ENCODE measurements around the gene FOXD4L5. TPM values are rescaled to one million over a fixed set of nuclear protein-coding genes. Genes with fewer than 3 reads are reported as not detected.
"Not testable (repeated sequence)": the region's sequence is repeated elsewhere in the genome, so short reads cannot be mapped to it uniquely, and the experiment has no call there.

FOXD4L5 gene
- total RNA-seq (under 1 TPM in 1 of 10 donors, not detected in 9; 0.07 TPM), polyA plus RNA-seq (under 1 TPM in 1 of 2 donors, not detected in 1; 0.01 TPM)
- long read RNA-seq, donor 1, result 0 reads
- long read RNA-seq, donor 2, result 0 reads
- long read RNA-seq, donor 3, result 0 reads

DNA sequence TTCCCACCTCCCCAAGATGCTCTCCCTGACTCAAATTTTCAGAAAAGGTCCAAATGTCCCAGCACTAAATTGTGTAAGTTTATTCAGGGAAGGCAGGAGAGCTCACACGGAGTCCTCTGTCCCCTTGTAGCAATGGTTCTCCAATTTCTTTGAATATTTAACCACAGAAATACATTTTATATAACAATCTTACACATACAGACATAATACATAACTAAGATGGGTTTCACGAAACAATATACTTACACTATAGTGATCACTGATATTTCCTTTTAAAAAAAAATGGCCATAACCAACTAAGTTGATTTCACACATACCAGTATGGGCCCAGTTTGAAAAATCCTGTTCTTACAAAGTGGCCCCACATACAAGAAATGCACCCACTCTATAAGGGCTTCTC lies at the start of gene FOXD4L5:
Gene FOXD4L5, minus strand, starts transcription at position 101 of the 400 bp plus-strand sequence. CDS start 832 bp downstream, outside the sequence.
- 93 to 94% methylated on average over 1 of the region's 2 CpGs for WGBS, 2 donors

DNA sequence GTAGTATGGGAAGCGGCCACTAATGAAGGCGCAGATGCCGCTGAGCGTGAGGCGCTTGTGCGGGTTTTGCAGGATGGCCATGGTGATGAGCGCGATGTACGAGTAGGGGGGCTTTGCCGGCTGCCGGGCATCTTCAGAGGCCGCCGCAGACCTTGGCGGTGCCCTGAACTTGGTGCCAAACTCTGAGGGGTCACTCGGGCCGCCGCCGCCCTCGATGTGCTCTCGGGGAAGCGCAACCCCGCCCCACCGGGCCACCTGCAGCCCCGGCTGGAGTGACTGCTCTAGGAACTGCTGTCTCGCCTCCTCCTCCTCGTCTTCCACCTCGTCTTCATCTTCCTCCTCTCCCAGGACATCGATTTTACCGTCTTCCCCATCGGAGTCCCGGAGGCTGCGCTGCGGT lies 1.1 kb downstream of the FOXD4L5 start:
- H3K4me1 ChIP-seq; H3K27ac ChIP-seq; ATAC-seq; H3K27me3 ChIP-seq; intact Hi-C loops (cut with DNase I); H3K9me3 ChIP-seq; H3K4me3 ChIP-seq; H3K36me3 ChIP-seq: not testable (repeated sequence)
- peak in 1 of 2 donors; percentile 1 for DNase-seq
- 8 to 20% methylated on average over 5 to 11 of the region's 33 CpGs for WGBS, 2 donors

More for the DNA sequence above, at the start of gene FOXD4L5:
- H3K9me3 ChIP-seq; H3K27me3 ChIP-seq; H3K36me3 ChIP-seq; H3K4me3 ChIP-seq; H3K27ac ChIP-seq; intact Hi-C loops (cut with DNase I); DNase-seq; ATAC-seq; H3K4me1 ChIP-seq: not testable (repeated sequence)

DNA sequence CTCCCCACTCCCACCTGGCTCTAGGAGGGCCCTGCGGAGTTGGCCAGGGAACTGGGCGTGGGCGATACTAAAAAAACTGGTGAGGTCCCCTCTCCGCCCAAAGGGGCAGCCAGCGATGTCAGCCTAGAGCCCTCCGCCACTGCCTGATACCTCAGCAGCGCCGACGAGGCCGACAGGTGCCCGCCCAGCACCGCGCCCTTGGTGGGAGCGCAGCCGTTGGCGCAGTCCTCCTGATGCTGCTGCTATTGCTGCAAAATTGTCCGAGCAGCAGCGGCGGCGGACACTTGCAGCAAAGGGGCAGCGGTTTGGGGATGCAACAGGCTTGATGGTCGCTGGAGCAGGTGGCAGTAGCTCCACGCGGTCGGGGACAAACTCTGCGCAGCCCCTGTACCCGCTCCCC lies 2.0 kb downstream of the FOXD4L5 start:
- H3K4me3 ChIP-seq; DNase-seq; ATAC-seq; H3K36me3 ChIP-seq; intact Hi-C loops (cut with DNase I); H3K27me3 ChIP-seq; H3K9me3 ChIP-seq; H3K4me1 ChIP-seq; H3K27ac ChIP-seq: not testable (repeated sequence)
- WGBS, 2 donors, result no CpG with 5 or more reads among the region's 27 CpGs

Measured in heart right ventricle (tissue), 16 donors.